T-helper 9 cell (primary cell): Measurements from ENCODE around the gene CLSTN1.

Experiments
- DNase-seq: peaks from one replicate; pipeline ENCODE4 v3.0.0-alpha.2; 2020

Gene CLSTN1

DNA sequence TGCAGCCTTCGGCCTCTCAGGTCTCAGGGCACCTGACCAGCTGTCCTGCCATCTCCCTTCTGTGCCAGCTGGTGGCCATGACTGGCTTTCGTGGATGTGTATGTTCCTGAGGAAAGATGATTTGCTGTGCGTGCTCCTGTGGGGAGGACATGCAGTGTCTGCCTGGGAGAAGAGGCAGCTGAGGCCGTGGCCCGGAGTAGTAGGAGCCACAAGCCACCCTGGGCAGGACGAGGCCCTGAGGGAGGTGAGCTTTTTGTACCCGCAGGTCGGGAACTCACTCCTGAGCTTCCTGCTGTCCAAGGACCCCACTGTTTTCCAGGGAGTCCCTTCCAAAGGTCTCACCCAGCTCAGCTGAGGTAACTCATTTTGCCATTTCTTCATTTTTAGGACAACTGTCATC lies 113.7 kb downstream of the CLSTN1 start:
- DNase-seq: no peak

GRCh38 chr1:9706178-9706577 lies 117.6 kb downstream of the CLSTN1 start:
- DNase-seq: no peak

- DNase-seq: no peak
These were observed 118.2 kb downstream of the CLSTN1 start for GRCh38 chr1:9705337-9706093.

GRCh38 chr1:9703681-9704080 lies 120.1 kb downstream of the CLSTN1 start:
- DNase-seq: no peak

- no peak for DNase-seq
These were observed 120.6 kb downstream of the CLSTN1 start for GRCh38 chr1:9703165-9703509.

- DNase-seq: no peak
These were observed 122.1 kb downstream of the CLSTN1 start for GRCh38 chr1:9701665-9702064.

DNA sequence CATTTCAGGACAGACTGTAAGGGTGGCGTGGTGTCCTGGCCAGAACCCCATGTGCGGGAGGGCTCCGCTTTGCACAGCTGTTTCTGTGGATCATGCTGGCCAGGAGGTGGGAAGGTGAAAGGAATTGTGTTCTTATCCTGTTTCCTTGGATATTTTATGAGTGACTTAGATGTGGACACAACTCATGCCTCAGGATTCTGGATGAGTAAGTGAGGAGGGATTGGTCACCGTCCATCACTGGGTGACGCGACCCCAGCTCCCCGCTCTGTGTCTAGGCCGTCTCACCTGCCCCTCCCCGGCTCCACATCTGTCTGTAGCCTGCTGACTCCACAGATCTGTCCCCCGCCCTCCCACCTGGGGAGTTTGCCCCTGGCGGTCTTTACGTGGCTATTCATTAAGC lies 123.4 kb downstream of the CLSTN1 start:
- DNase-seq: no peak

- no peak for DNase-seq
These were observed 124.4 kb downstream of the CLSTN1 start for GRCh38 chr1:9699361-9699760.

GRCh38 chr1:9696793-9697192 lies 127.0 kb downstream of the CLSTN1 start:
- no peak for DNase-seq

DNA sequence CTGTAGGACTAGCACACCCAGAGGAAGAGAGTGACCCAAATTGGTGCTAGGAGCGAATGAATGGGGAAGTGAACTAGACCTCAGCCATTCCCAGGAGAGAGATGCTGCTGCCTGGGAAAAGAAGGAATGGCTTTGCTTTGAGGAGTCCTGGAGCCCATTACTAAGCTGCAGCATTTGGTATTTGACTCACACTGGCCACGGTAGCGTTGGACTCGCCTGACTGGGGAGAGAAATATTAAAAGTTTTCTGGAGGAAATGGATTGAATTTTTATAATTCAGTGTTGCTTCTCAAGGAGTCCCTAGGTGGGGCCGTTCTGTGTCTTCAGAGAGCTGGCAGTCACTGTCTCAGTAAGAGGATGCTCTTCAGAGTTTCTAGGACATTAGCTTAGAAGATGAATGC lies 132.1 kb downstream of the CLSTN1 start:
- no peak for DNase-seq

- no peak for DNase-seq
These were observed 132.7 kb downstream of the CLSTN1 start for GRCh38 chr1:9691108-9691445.

- no peak for DNase-seq
These were observed 133.2 kb downstream of the CLSTN1 start for GRCh38 chr1:9690440-9691107.

DNA sequence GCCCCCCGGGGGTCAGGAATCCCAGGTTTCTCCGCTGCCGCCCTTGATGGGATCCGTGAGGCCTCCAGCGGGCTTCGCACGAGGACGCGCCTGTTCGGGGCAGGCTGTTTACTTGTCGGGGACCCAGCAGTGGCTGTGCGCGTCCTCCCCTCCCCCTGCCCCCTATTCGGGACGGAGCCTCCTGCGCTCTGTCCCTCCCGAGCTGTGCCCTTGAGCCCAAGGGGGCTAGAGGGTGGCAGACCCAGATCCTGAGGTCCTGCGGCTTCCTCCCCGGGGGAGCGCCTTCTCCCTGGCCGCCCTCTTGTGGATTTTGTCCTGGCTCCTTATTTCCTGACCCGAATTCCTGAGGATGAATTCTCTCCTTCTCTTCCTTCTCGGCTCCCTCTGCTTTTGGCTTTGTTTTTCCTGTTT lies 133.8 kb downstream of the CLSTN1 start:
- DNase-seq: no peak

DNA sequence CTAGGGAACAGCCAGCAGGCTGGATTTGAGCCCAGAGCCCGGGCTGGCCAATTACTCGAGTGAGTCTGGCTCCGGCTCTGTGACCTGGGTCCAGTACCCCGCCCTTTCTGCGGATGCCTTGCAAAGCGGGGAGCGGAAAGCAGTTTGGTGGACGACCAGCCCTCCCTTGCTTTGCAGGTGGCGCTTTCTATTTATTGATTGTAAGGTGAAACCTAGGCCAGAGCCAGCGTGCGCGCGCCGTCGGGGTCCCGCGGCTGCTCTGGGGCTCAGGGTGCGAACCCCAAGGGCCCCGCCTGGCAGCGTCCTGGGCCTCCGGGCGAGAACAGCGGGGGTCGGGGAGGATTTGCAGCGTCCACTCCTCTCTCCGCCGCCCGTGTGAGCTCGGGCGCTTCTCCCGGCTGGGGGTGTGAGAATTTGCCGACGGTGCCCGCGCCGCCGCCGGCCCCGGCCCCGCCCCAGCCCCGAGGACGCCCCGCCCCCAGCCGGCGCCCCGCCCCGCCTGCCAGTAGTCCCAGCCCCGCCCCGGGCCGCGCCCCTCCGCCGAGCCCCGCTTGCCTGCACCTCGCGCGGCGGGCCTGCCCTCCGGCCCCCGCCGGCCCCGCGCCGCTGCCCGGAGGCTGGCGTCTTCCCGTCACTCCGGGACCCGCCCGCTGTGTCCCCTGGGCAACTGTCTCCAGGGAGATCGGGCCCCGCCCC lies 134.6 kb downstream of the CLSTN1 start:
- DNase-seq: peak; percentile 88

GRCh38 chr1:9688599-9688998 lies 135.2 kb downstream of the CLSTN1 start:
- DNase-seq: no peak

DNA sequence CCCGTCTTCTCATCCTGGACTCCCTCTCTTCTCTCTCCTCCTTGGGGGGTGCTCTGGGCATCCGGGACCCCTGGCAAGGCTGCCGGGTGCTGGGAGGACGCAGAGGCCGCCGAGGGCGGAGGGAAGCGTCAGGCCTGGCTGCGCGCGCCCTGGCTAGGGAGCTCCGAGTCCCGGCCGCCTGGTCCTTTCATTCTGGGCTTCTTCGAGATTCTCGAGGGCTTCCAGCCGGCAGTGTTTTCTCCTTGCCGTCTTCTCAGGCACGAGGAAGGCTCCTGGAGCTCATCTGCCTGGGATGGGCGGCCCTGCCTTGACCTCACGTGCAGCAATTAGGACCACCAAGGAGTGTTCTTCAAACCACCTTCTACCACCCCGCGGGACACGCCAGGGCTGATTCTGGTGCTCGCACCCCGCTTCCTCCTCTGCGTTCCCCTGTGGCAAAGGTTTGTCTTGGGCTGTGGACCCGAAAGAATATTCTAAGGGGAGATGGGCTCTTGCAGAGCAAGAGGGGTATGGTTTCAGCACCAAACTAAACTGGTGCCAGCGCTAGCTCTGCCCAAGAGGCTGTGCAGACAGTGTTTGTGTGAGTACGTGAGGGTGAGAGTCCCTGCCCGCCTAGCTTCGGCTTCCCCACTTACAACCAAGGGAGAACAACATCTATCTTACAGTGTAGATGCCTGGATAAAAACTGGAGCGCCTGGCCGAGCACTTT lies 135.7 kb downstream of the CLSTN1 start:
- no peak for DNase-seq

GRCh38 chr1:9687120-9687873 lies 136.5 kb downstream of the CLSTN1 start:
- peak; percentile 63 for DNase-seq

DNA sequence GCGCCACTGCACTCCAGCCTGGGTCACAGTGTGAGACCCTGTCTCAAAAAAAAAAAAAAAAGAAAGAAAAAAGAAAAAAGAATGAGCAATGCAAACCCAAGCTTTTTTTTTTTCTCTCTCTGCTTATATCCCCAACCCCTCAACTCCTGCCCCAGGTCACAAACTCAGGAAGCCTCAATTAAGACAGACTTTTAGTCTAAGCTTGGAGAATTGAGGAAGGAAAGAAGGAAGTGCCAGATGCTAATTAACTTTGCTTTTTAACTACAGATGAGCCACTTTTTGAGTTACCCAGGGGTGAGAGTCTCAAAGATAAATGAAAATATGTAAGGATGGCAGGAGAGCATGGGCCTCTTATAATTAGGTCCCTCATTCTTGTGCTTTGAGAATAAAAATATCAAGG lies 139.0 kb downstream of the CLSTN1 start:
- no peak for DNase-seq

DNA sequence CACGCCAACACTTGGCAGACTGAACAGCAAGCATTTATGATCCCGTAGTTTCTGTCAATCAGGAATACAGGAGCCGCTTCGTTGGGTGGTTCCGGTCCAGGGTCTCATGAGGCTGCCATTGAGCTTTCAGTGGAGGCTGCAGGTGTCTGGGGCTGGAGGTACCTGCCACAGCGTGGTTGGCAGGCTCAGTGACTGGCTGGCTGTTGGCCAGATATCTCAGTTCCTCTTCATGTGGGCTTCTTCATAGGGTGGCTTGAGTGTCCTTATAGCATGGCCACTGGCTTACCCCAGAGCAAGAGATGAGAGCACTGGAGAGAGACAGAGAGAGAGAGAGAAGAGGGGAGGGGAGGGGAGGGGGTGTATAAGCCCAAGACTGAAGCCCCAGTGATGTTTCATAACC lies 142.9 kb downstream of the CLSTN1 start:
- no peak for DNase-seq

- no peak for DNase-seq
These were observed 143.7 kb downstream of the CLSTN1 start for GRCh38 chr1:9680091-9680490.
